Esophagus muscularis mucosa (tissue), 4 donors: Measurements from ENCODE around the gene LRCOL1.

ENCODE experiments used
- CTCF ChIP-seq, 3 experiments: fragments of 200-600 bp in 2 of 3; fragments of 450-650 bp in 1 of 3; sonication (generic) in 2 of 3; IDR thresholded peaks; one replicate each; pipeline ENCODE4 v1.5.1; 2017 to 2019; ENCODE audit warnings: antibody characterized with exemption in 3 of 3, mild to moderate bottlenecking in 2 of 3, moderate library complexity in 1 of 3
- EP300 ChIP-seq: sonication (generic); formaldehyde crosslinking; IDR thresholded peaks from one replicate; pipeline ENCODE4 v1.6.1; 2017; ENCODE audit warnings: antibody characterized with exemption
- POLR2A ChIP-seq: fragments of 450-650 bp; IDR thresholded peaks from one replicate; pipeline ENCODE4 v1.6.1; 2017; ENCODE audit warnings: antibody characterized with exemption, moderate library complexity, mild to moderate bottlenecking, low read depth
- POLR2AphosphoS5 ChIP-seq, 2 donors: sonication (generic); formaldehyde crosslinking; IDR thresholded peaks; one replicate each; pipeline ENCODE4 v1.6.1; 2017; ENCODE audit warnings: antibody characterized with exemption in 2 of 2

- TF ChIP-seq CTCF (IDR thresholded peaks at IDR 0.05) (no peak), EP300 (no peak), POLR2A (no peak), POLR2AphosphoS5 (IDR thresholded peaks at IDR 0.05) (no peak)
These were observed 18.0 kb downstream of the LRCOL1 start for GRCh38 chr12:132592282-132592970.
